Activated effector memory CD4-positive, alpha-beta T cell treated with anti-CD3 and anti-CD28 coated beads, Interleukin-2, amount 50 U/mL, for 16 hours (primary cell): ENCODE results near the gene ATAD3C.
"Not testable (repeated sequence)": the region's sequence is repeated elsewhere in the genome, so short reads cannot be mapped to it uniquely, and the experiment has no call there.

Experiments used
- DNase-seq: peaks from one replicate; pipeline ENCODE4 v3.0.0-alpha.2; 2020

Gene ATAD3C

DNA sequence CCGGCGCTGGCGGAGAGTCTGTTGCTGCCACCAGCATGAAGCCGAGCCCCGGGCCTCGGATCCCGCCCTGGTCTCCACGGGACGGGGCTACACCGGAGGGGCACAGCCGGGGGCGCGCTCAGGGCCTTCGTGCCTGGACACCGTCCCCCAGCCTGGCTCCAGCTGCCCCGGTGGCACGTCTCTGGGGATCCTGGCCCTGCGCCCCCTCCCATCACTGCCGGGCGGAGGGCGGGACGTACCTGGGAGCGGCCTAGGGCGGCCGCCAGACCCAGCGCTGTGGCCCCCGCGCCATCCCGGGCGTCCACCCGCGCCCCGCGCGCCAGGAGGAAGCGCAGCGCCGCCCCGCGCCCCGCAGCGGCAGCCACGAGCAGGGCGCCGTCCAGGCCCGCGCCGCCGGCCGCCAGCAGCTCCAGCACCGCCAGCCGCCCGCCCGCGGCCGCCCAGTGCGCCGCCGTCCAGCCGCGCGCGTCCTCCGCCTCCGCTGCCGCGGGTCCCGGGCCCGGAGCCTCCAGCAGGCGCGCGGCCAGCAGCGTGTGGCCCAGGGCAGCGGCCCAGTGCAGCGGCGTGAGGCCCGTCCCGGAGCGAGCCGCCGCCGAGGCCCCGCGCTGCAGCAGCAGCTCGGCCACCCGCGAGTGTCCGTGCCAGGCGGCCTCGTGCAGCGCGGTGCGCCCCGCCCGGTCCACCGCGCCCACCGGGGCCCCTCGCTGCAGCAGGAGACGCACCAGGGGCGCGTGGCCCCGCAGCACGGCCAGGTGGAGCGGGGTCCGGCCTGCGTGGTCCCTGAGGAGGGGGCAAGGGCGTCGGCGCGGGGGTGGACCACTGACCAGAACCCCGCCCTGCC lies 29.5 kb upstream of the ATAD3C start:
- no peak for DNase-seq

- DNase-seq, result no peak
These were observed 28.8 kb upstream of the ATAD3C start for GRCh38 chr1:1420654-1421141.

GRCh38 chr1:1421147-1421906 lies 28.2 kb upstream of the ATAD3C start, which contains the start of gene ANKRD65:
Gene ANKRD65, minus strand, starts transcription at chr1:1421276. Its CDS starts 271 bp downstream, at chr1:1421005.
- no peak for DNase-seq

DNA sequence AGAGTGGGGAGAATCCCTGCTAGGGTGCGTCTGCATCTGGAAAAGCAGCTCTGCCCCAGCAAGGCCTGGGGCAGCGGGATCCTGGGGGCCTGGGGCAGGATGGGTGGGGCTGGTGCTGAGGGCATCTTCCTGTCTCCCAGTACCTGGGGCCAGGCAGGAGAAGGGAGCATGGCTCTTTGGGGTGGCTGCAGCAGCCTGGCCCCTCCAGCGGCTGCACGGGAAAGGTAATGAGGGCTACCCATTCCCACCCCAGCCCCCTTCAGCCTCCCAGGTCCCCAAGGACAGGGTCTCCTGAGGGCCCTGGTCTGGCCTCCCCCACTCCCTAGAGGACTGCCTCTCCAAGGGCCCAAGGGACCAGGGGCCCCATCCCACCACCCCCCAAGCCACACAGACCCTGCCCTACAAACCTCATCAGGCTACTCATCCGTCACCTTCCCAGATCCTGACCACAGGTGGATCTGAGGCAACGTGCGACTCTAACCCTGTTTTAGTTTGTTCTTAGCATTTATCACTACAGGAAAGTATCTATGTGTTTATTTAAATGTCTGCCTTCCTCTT lies 27.5 kb upstream of the ATAD3C start:
- DNase-seq, result no peak

GRCh38 chr1:1422465-1423244 lies 26.8 kb upstream of the ATAD3C start:
- no peak for DNase-seq

- DNase-seq, result no peak
These were observed 26.3 kb upstream of the ATAD3C start for GRCh38 chr1:1423245-1423597.

DNA sequence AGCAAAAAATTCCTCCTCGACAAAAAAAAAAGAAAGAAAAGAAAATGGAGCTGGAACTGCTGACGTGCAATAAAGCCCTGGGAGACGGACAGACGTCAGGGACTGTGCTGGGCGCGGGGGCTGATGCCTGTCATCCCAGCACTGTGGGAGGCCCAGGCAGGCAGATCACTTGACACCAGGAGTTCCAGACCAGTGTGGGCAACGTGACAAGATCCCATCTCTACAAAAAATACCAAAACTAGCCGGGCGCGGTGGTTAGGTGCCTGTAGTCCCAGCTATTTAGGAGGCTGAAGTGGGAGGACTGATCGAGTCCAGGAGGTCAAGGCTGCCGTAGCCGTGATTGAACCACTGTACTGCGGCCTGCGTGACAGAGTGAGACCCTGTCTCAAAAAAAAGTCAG lies 24.8 kb upstream of the ATAD3C start:
- DNase-seq, result no peak

DNA sequence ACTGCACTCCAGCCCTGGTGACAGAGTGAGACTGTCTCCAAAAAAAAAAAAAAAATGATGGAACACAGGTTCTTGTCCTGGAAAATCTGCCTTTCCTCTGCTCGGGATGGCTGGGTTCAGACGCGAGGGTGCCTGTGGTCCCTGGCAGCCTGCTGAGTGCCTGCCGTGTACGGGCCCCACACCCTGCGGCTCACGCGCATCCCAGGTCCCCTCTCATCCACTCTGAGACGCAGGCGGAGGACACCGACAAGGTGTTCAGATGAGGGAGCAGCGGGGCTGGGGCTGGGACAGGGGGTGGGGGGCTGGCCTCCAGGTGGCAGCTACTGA lies 24.1 kb upstream of the ATAD3C start:
- DNase-seq, result no peak

DNA sequence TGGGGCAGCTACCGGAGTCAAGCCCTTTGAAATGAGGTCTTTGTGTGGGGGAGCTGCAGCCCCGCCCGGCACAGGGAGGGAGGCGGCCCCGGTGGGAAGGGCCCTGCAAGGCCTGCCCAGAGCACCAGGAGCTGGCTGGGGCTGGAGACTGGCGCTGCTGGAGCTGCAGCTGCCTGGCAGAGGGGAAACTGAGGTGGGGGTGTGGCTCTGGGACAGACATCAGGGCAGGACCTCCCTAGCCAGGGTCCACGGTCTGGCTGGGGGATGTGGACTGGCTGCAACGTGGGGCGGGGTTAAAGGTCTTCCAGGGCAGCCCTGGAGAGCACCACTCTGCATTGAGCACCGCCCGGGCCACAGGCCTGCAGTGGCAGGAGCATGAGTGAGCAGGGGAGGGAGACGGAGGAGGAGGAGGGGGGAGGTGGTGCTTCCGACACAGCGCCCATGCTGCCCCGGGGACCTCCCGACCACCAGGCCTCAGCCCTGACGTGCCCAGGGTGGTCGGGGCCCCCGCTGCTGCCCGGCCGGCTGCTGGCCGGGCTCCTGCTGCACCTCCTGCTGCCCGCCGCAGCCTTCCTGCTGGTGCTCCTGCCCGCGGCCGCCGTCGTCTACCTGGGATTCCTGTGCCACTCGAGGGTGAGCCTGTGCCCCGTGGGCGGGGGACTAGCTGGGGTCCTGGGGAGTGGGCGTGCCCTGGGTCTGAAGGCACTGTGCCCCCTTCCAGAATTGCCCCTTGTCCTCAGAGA lies 23.6 kb upstream of the ATAD3C start:
- DNase-seq, result no peak

DNA sequence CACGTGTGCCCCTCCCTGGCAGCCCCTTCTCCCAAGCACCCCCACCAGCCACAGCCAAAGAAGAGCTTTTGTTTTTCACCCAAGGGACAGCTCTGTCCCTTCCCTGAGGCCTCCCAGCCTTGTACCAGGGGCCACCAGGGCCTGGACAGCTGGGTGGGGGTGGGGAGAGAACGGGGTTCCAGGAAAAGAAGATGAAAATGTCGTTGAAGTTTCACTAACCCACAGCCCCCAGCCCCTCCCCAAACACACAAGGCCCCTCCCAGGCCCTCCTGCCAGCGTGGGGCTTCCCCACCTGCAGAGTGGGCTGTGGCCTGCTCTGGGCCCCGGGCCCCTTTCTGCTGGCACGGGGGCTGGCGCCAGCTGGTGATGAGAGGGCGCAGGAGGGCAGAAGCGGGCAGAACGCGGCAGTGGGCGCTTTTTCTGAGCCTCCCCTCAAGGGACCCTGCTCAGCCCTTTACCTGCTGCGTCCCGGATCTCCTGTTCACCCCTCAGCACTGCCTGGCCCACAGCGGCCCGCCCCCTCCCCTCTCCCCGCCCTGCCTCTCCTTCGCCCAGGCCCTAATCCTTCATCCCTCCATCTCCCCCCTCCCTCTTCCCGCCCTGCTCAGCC lies 22.9 kb upstream of the ATAD3C start:
- no peak for DNase-seq

DNA sequence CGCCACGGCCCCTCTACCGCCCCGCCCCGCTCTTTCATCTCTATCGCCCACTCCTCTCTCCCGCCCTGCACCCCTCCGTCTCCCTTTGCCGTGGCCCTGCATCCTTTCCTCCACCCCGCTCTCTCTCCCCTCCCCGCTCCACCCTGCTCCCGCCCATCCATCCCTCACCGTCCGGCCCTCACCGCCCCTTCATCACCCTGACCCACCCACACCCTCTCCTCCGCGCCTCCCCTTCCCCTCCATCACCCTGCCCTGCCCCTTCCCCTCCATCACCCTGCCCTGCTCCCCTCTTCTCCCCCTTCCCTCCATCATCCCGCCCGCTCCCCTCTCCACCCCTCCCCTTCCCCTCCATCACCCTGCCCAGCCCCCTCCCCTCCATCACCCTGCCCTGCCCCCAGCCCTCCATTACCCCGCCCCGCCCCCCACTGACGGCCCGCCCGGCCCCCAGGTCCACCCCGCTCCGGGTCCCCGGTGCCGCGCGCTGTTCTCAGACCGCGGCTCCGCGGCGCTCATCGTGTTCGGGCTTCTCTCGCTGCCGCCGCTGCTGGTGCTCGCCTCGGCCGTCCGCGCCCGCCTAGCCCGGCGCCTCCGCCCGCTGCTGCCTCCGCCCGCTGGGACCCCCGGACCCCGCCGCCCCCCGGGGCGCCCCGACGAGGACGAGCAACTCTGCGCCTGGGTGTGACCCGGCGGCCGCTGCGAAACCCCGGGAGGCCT lies 22.2 kb upstream of the ATAD3C start:
- DNase-seq, result no peak

- no peak for DNase-seq
These were observed 21.7 kb upstream of the ATAD3C start for GRCh38 chr1:1427820-1428148.

DNA sequence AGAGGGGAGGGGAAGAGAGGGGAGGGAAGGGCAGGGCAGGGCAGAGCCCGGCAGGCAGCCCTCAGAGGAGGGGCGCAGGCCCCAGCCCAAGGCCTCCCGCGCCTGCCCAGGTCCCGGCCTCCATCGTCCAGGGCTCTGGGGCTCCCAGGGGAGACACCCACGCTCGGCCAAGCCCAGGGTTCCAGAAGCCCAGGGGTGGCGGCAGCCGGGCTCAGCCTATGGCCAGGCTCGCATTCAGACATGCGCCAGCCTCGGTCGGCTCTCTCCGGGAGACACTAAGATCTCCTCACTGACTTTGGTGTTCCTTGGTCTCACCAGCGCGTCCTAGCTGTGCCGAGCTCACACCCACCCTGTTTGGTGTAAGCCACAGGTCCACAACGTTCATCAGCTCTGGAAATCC lies 21.3 kb upstream of the ATAD3C start:
- no peak for DNase-seq

GRCh38 chr1:1428967-1429366 lies 20.5 kb upstream of the ATAD3C start:
- not testable (repeated sequence) for DNase-seq

DNA sequence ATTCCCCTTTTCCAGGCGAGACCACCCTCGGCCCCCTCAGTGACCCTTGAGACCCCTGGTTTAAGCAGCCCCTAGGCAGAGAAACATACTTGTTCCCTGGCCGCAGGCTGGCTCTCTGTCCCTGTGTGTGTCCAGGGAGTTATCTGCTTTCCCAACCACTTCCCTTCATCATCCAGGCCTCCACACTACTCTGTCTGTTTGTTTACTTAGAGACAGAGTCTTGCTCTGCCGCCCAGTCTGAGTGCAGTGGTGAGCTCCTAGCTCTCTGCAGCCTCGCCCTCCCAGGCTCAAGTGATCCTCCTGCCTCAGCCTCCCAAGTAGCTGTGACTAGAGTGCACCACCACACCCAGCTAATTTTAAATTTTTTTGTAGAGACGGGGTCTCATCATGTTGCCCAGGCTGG lies 19.8 kb upstream of the ATAD3C start:
- no peak for DNase-seq

GRCh38 chr1:1430114-1430982 lies 19.1 kb upstream of the ATAD3C start:
- no peak for DNase-seq

DNA sequence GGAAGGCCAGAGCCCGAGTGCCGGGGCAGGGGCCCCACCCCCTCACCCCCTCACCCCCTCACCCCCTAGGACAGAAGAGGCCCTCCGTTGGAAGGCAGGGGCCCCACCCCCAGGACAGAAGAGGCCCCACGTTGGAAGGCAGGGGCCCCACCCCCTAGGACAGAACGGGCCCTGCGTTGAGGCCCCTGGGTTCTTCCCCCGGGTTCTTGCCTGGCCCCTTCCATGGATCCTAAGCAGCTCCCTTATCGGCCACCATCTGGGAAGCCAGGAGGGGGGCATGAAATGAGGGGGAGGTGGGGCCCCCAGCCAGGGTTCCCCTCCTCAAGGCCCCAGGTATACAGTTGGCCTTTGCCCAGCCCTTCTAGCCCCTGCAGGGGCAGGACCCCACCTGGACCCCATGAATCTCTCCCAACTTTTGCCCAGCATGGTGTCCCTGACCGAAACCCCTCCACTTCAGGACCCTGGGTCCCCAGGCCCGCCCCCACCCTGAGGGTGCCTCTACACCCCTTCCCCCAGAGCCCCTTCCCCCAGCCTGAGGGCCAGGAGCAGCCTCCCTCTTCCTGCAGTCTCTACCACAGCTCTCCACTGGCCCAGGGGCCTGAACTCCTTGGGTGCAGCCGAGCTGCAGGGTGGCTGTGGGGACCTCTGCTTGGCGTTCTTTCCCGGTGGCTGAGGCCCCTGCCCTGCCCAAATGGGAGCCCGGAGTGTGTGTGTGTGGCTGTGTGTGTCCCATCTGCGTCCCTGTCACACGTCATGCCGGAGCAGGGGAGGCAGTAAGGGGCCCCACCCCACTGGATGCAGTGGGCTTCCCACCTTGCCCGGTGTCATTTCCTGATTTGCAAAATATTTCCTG lies 18.3 kb upstream of the ATAD3C start:
- no peak for DNase-seq

DNA sequence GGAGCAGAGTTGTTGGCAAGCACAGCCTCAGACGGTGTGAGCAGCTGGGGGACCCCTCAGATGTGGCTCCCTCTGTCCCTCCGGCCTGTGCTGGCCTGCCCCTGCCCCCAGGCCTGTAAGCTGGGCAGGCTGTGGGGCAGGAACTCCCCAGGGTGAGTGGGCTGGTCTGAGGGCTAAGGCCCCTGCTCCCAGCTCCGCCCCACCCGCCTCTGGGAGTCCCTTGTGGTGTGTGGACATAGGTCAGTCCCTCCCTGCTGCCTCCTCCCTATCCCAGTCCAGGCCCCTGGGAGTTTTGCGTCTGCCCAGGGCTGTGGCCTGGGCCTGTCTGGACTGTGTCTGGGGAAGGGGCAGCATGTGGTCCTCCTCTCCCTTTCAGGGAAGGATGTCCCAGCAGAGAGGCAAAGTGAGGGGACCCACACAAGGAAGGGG lies 17.6 kb upstream of the ATAD3C start:
- DNase-seq, result no peak

DNA sequence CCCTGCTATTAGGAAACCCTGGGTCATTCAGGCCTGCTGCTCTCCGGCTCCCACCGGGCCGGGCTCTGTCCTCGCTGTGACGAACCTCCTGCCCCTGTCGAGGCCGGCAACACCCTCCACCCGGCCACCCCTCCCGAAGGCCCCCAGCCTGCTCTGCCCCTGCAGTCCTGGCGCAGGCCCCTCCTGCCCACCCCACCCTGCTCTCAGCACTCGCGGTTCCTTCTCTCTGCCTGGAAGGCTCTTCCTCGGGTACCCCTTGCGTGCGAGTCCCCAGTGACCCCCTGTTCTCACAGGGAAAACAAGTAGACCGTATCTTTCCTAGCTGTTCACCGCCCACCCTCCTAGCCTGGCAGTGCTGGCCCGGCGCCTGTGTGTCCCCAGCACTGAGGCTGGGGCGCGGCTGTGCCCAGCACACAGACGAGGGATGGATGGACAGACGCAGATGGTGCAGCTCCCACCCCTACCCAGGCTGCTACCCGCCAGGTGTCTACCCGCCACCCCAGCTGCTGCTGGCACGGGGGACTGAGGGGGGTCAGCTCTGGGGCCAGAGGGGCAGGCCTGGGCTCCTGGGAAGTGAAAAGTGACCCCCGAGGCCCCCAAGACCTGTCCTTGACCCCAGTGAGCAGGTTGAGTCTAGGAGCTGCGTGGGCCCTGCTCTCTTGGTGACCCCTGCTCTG lies 17.1 kb upstream of the ATAD3C start:
- no peak for DNase-seq
